Adrenal gland (tissue), 12 donors: Measurements from ENCODE around the gene NEXMIF. TPM values are rescaled to one million over a fixed set of nuclear protein-coding genes. Genes with fewer than 3 reads are reported as not detected.

Experiments
- DNase-seq, 7 donors: peaks; one replicate each; pipeline ENCODE4 v3.0.0-alpha.2; 2019 to 2020
- H3K27ac ChIP-seq, 5 donors: fragments of 200-600 bp; sonication (generic) in 4 of 5; 1 replicate in 3 of 5; 2 replicates in 2 of 5; pipeline versions ENCODE4 v1.5.1 to v1.8.0; 2016 to 2020; ENCODE audit warnings: mild to moderate bottlenecking in 1 of 5
- H3K27me3 ChIP-seq: fragments of 200-600 bp; 2 replicates; pipeline ENCODE4 v1.8.0; 2021
- H3K36me3 ChIP-seq, 2 donors: fragments of 200-600 bp; replicated peaks in 1 of 2; 1 replicate in 1 of 2; 2 replicates in 1 of 2; pipeline versions ENCODE4 v1.5.1 to v1.8.0; 2018 to 2022
- H3K4me1 ChIP-seq, 2 donors: fragments of 200-600 bp; replicated peaks in 1 of 2; 1 replicate in 1 of 2; 2 replicates in 1 of 2; pipeline versions ENCODE4 v1.5.1 to v1.8.0; 2018 to 2021
- H3K4me3 ChIP-seq, 4 donors: fragments of 200-600 bp; sonication (generic) in 3 of 4; one replicate each; pipeline ENCODE4 v1.5.1; 2016 to 2018
- H3K9me3 ChIP-seq, 3 donors: fragments of 200-600 bp; sonication (generic) in 1 of 3; replicated peaks in 1 of 3; 1 replicate in 2 of 3; 2 replicates in 1 of 3; pipeline versions ENCODE4 v1.5.1 to v1.8.0; 2016 to 2021
- CTCF ChIP-seq, 6 experiments: fragments of 450-650 bp in 4 of 6; fragments of 200-600 bp in 2 of 6; sonication (generic) in 1 of 6; IDR thresholded peaks; 1 replicate in 5 of 6; 2 replicates in 1 of 6; pipeline versions ENCODE4 v1.5.1 to v1.8.0; 2016 to 2021; ENCODE audit warnings: antibody characterized with exemption in 6 of 6, mild to moderate bottlenecking in 2 of 6, moderate library complexity in 1 of 6
- POLR2A ChIP-seq, 2 donors: fragments of 450-650 bp; IDR thresholded peaks; one replicate each; pipeline ENCODE4 v1.6.1; 2017; ENCODE audit warnings: antibody characterized with exemption in 2 of 2, mild to moderate bottlenecking in 2 of 2, moderate library complexity in 1 of 2
- WGBS, 4 donors: extraction: QIAGEN DNeasy Blood & Tissue Kit in 2 of 4; methylation state at CpG; one replicate each; pipeline versions ENCODE4 v1.1.5 to v1.1.7; 2013 to 2017; 5-methylcytosine and 5-hydroxymethylcytosine counted together
- intact Hi-C, 2 donors: fragments of 100-400 bp; cut with DNase I; formaldehyde crosslinking; loops; one replicate each; pipeline versions ENCODE4 v1.14.1 to v1.15.0; 2022 to 2023
- polyA plus RNA-seq, 3 donors: library from polyadenylated mRNA; stranded (reverse); fragments of 200-250 nt in 2 of 3; fragments of 350-450 nt in 1 of 3; fragmentation: Illumina TruSeq in 1 of 3; extraction: RNeasy Lipid Tissue Mini Kit (QIAGEN cat#74804) in 1 of 3; gene quantifications; one replicate each; pipeline ENCODE4 v1.2.3, GENCODE V29; 2013 to 2014
- total RNA-seq, 9 donors: library from RNA; depleted of rRNA in 4 of 9; stranded (reverse); fragments of >200 nt in 4 of 9; fragments of 120-200 nt in 1 of 9; fragmentation: NEBNext Ultra II Directional in 1 of 9; extraction: Animal tissue kit (Norgen Biotek cat#: 25700) in 1 of 9; gene quantifications; one replicate each; pipeline versions ENCODE4 v1.1.0 to v1.2.4, GENCODE V29; 2013 to 2023
- donor health status: healthy with polysubstance abuse.
- donor health status: Bipolar disorder and iron deficiency.
- donor health status: DM: yes; HTN: yes; CAD: no.
- donor health status: DM: no; HTN: no; CAD: no.
- donor health status: DM: no; HTN: no; CAD: no.
- donor health status: DM: yes; HTN: yes; CAD: no.

Gene NEXMIF
- total and polyA plus RNA-seq, 12 donors: 0.10 to 3.2 (median 1.7) TPM

DNA sequence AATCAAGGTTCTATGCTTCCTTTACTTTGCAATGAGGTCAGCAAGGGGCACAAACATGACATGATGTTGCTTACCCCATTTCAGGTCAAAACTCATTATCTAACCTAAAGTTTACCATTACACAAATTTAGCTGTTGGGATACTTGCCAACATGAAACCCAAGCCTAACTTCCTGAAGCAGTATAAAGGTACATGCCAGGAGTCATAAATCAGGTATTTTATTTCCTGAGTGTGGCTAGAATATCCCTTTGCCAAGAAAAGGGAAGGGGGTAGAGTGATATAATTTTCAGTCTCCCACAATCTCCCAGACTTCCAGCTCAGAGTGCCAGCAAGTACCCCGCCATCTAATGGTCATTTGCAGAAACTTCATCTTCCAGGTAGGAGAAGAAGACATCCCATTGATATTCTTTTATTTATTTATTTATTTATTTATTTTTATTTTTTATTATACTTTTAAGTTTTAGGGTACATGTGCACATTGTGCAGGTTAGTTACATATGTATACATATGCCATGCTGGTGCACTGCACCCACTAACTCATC is 136.6 kb downstream of the NEXMIF start:
- 29 to 53% (median 41%) methylated on average over 1 of the region's 1 CpG for WGBS, 4 donors
- intact Hi-C loops: no loop called here
- no peak for DNase-seq
- Histone ChIP-seq H3K4me3 (no peak overlapping the region), H3K4me1 (no peaks in the 10 kb centered on the region), H3K27me3 (no peaks in the 10 kb centered on the region), H3K36me3 (no peaks in the 10 kb centered on the region), H3K9me3 (no peaks in the 10 kb centered on the region), H3K27ac (no peak overlapping the region)
- TF ChIP-seq CTCF (IDR thresholded peaks at IDR 0.05): no peak
- no peak for TF ChIP-seq POLR2A (IDR thresholded peaks at IDR 0.05)

DNA sequence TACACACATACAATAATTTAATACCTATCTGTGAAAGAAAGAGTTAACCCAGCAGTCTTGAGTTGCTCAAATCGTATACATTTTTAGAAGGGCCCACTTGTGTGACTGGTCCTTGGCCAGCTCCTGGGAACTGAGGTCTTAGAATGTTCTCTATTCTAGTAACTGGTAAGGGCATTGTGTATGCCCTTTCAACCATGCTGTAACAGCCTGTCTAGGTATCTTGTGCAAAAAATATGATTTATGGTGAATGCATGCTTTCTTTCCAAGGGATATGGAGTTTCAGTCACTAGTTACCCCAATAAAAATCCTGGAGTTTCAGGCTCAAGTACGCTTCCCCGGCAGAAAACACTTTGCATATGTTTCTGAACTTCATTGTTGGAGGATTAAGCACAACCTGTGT is 140.6 kb downstream of the NEXMIF start:
- H3K36me3 ChIP-seq: no peaks in the 10 kb centered on the region
- H3K4me3 ChIP-seq: no peak overlapping the region
- no peak overlapping the region for H3K27ac ChIP-seq
- no peaks in the 10 kb centered on the region for H3K27me3 ChIP-seq
- no peak for TF ChIP-seq CTCF (IDR thresholded peaks at IDR 0.05)
- TF ChIP-seq POLR2A (IDR thresholded peaks at IDR 0.05): no peak
- H3K4me1 ChIP-seq: no peaks in the 10 kb centered on the region
- DNase-seq: no peak
- intact Hi-C loops: no loop called here
- no peaks in the 10 kb centered on the region for H3K9me3 ChIP-seq
- WGBS, 4 donors: 58 to 86% (median 74%) methylated on average over 3 of the region's 3 CpGs

DNA sequence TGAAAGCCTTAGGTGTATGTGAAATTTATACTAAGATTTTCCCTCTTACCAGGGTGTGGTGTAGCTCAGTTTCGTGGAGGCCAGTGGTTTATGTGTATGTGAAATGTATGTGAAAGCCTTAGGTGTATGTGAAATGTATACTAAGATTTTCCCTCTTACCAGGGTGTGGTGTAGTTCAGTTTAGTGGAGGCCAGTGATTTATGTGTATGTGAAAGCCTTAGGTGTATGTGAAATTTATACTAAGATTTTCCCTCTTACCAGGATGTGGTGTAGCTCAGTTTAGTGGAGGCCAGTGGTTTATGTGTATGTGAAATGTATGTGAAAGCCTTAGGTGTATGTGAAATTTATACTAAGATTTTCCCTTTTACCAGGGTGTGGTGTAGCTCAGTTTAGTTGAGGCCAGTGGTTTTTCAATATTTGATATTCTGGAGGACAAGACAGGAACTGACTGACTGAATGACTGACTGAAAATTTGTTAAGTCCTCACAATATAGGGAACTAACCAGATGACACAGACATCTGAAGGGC is 143.7 kb downstream of the NEXMIF start:
- H3K36me3 ChIP-seq: no peaks in the 10 kb centered on the region

GRCh38 chrX:74779175-74779574 is 146.1 kb downstream of the NEXMIF start:
- no peak overlapping the region for H3K4me3 ChIP-seq
- WGBS, 4 donors: 40 to 58% (median 48%) methylated on average over 3 of the region's 3 CpGs
- no peak overlapping the region for H3K27ac ChIP-seq
- H3K4me1 ChIP-seq: no peaks in the 10 kb centered on the region
- H3K27me3 ChIP-seq: no peaks in the 10 kb centered on the region
- intact Hi-C loops: no loop called here
- no peaks in the 10 kb centered on the region for H3K9me3 ChIP-seq
- no peaks in the 10 kb centered on the region for H3K36me3 ChIP-seq
- TF ChIP-seq CTCF (IDR thresholded peaks at IDR 0.05) (no peak), POLR2A (IDR thresholded peaks at IDR 0.05) (no peak)
- DNase-seq: peak in 1 of 7 donors; percentile 1

More for the DNA sequence above, 143.7 kb downstream of the NEXMIF start:
- H3K4me3 ChIP-seq: no peak overlapping the region
- no peak for DNase-seq
- no peak overlapping the region for H3K27ac ChIP-seq
- H3K27me3 ChIP-seq: no peaks in the 10 kb centered on the region
- H3K9me3 ChIP-seq: no peaks in the 10 kb centered on the region
- intact Hi-C loops: no loop called here
- no peaks in the 10 kb centered on the region for H3K4me1 ChIP-seq
- TF ChIP-seq CTCF (IDR thresholded peaks at IDR 0.05): no peak
- TF ChIP-seq POLR2A (IDR thresholded peaks at IDR 0.05): no peak
- WGBS, 4 donors: 52 to 85% (median 69%) methylated on average over 1 of the region's 1 CpG
